CD14-positive monocyte (primary cell): ENCODE measurements around the gene DES. TPM values are rescaled to one million over a fixed set of nuclear protein-coding genes. Genes with fewer than 3 reads are reported as not detected.

ENCODE experiments used
- DNase-seq, 3 donors: peaks; one replicate each; pipeline ENCODE4 v3.0.0-alpha.2; 2011 to 2022
- H2AFZ ChIP-seq: 2 replicates; pipeline ENCODE4 v1.6.0; 2012; ENCODE audit warnings: mild to moderate bottlenecking, low read depth, low read length, inconsistent platforms; ENCODE audit not compliant: insufficient read depth, poor library complexity, severe bottlenecking
- H3K27ac ChIP-seq, 2 donors: 1 replicate in 1 of 2; 2 replicates in 1 of 2; pipeline ENCODE4 v1.5.1; 2012 to 2013; ENCODE audit warnings: low read length in 2 of 2, control low read depth in 1 of 2, inconsistent platforms in 1 of 2, low read depth in 1 of 2, mild to moderate bottlenecking in 1 of 2
- H3K27me3 ChIP-seq, 2 donors: one replicate each; pipeline versions ENCODE4 v1.6.0 to v1.6.1; 2011 to 2013; ENCODE audit warnings: low read length in 2 of 2; ENCODE audit not compliant: control insufficient read depth in 2 of 2, insufficient read depth in 2 of 2
- H3K36me3 ChIP-seq, 2 donors: replicated peaks in 1 of 2; 1 replicate in 1 of 2; 2 replicates in 1 of 2; pipeline versions ENCODE4 v1.5.1 to v1.6.1; 2012 to 2013; ENCODE audit warnings: low read length in 2 of 2, control low read depth in 1 of 2, inconsistent platforms in 1 of 2, mild to moderate bottlenecking in 1 of 2; ENCODE audit not compliant: insufficient read depth in 2 of 2, control insufficient read depth in 1 of 2
- H3K4me1 ChIP-seq, 2 donors: 1 replicate in 1 of 2; 2 replicates in 1 of 2; pipeline versions ENCODE4 v1.5.1 to v1.6.1; 2012 to 2013; ENCODE audit warnings: low read length in 2 of 2, control low read depth in 1 of 2, inconsistent platforms in 1 of 2, mild to moderate bottlenecking in 1 of 2, moderate library complexity in 1 of 2; ENCODE audit not compliant: insufficient read depth in 2 of 2, control insufficient read depth in 1 of 2
- H3K4me2 ChIP-seq: replicated peaks from 2 replicates; pipeline ENCODE3; 2012; ENCODE audit warnings: low read length, moderate library complexity, mild to moderate bottlenecking; ENCODE audit not compliant: poor library complexity, severe bottlenecking; ENCODE audit errors: extremely low read depth
- H3K4me3 ChIP-seq, 3 experiments: fragments of 200-600 bp in 1 of 3; sonication (generic) in 1 of 3; replicated peaks in 1 of 3; 1 replicate in 2 of 3; 2 replicates in 1 of 3; pipeline ENCODE4 v1.5.1; 2011 to 2013; ENCODE audit warnings: low read length in 3 of 3, mild to moderate bottlenecking in 3 of 3, control low read depth in 2 of 3, low read depth in 2 of 3, inconsistent platforms in 1 of 3, moderate library complexity in 1 of 3
- H3K79me2 ChIP-seq: 2 replicates; pipeline ENCODE4 v1.6.0; 2012; ENCODE audit warnings: mild to moderate bottlenecking, control low read depth, inconsistent platforms, low read length, moderate library complexity; ENCODE audit not compliant: insufficient read depth
- H3K9ac ChIP-seq: 2 replicates; pipeline ENCODE4 v1.6.0; 2017; ENCODE audit warnings: low read length, mild to moderate bottlenecking; ENCODE audit not compliant: insufficient read depth, poor library complexity, severe bottlenecking
- H3K9me3 ChIP-seq, 2 donors: replicated peaks in 1 of 2; 1 replicate in 1 of 2; 2 replicates in 1 of 2; pipeline versions ENCODE4 v1.5.1 to v1.6.1; 2012 to 2013; ENCODE audit warnings: low read length in 2 of 2, control low read depth in 1 of 2; ENCODE audit not compliant: control insufficient read depth in 1 of 2, insufficient read depth in 1 of 2
- H4K20me1 ChIP-seq: 2 replicates; pipeline ENCODE4 v1.6.0; 2012; ENCODE audit warnings: mild to moderate bottlenecking, low read length, control low read depth, moderate library complexity; ENCODE audit not compliant: insufficient read depth
- H3K27ac Mint-ChIP-seq, 7 donors: one replicate each; pipeline ENCODE4 v1.8.0; 2020; ENCODE audit warnings: mild to moderate bottlenecking in 7 of 7, mixed read lengths in 7 of 7, moderate library complexity in 6 of 7, inconsistent platforms in 2 of 7
- H3K27me3 Mint-ChIP-seq, 3 donors: one replicate each; pipeline ENCODE4 v1.8.0; 2021 to 2022; ENCODE audit warnings: low read depth in 3 of 3, mild to moderate bottlenecking in 3 of 3, mixed read lengths in 3 of 3, moderate library complexity in 3 of 3, inconsistent platforms in 1 of 3
- H3K36me3 Mint-ChIP-seq, 2 donors: one replicate each; pipeline ENCODE4 v1.8.0; 2020; ENCODE audit warnings: mixed read lengths in 2 of 2, inconsistent platforms in 1 of 2, mild to moderate bottlenecking in 1 of 2
- H3K4me1 Mint-ChIP-seq: one replicate; pipeline ENCODE4 v1.8.0; 2020; ENCODE audit warnings: mild to moderate bottlenecking, mixed read lengths
- H3K4me3 Mint-ChIP-seq, 2 donors: one replicate each; pipeline ENCODE4 v1.8.0; 2020; ENCODE audit warnings: mild to moderate bottlenecking in 2 of 2, mixed read lengths in 2 of 2, moderate library complexity in 1 of 2
- H3K9me3 Mint-ChIP-seq, 7 donors: one replicate each; pipeline ENCODE4 v1.8.0; 2020 to 2022; ENCODE audit warnings: mixed read lengths in 7 of 7, mild to moderate bottlenecking in 6 of 7, moderate library complexity in 6 of 7, inconsistent platforms in 2 of 7
- CTCF ChIP-seq: fragments of 200-600 bp; IDR thresholded peaks from one replicate; pipeline ENCODE4 v1.8.0; 2022; ENCODE audit warnings: antibody characterized with exemption, mild to moderate bottlenecking
- WGBS: methylation state at CpG from one replicate; pipeline ENCODE4 v1.1.5; 2013; ENCODE audit warnings: missing lambda C conversion rate; ENCODE audit not compliant: insufficient coverage; 5-methylcytosine and 5-hydroxymethylcytosine counted together
- intact Hi-C, 2 donors: fragments of 100-400 bp; cut with micrococcal nuclease; formaldehyde crosslinking; loops; one replicate each; pipeline versions ENCODE4 v1.15.0 to v1.15.1; 2023
- polyA plus RNA-seq, 3 donors: library from polyadenylated mRNA; depleted of rRNA in 1 of 3; unstranded in 2 of 3; stranded (reverse) in 1 of 3; fragments of 300-500 nt in 2 of 3; fragments of >200 nt in 1 of 3; fragmentation: Illumina TruSeq in 2 of 3; gene quantifications; 1 replicate in 2 of 3; 2 replicates in 1 of 3; pipeline ENCODE4 v1.2.3, GENCODE V29; 2012 to 2021

DES gene
- polyA plus RNA-seq, 3 donors, result 2.4 to 4.0 (median 2.4) TPM

DNA sequence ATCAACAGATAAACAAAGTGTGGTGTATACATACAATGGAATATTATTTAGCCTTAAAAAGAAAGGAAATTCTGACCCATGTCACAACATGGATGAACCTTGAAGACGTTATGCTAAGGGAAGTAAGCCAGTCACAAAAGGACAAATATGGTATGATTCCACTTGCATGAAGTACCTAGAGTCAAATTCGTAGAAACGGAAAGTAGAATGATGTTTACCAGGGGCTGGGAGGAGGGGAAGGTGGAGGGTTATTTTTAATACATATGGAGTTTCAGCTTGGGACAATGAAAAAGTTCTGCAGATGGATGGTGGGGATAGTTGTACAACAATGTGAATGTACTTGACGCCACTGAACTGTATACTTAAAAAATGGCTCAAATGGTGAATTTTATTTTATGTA, 3.3 kb upstream of the DES start:
- Mint-ChIP-seq H3K4me1 (peaks cover 22% of the 10 kb centered on the region), H3K36me3 (no peaks in the 10 kb centered on the region), H3K9me3 (peaks cover 0 to 26% (median 19%) of the 10 kb centered on the region in 7 donors), H3K27ac (no peak overlapping the region), H3K4me3 (no peak overlapping the region), H3K27me3 (peaks cover 36 to 64% (median 51%) of the 10 kb centered on the region in 3 donors)
- no peak for TF ChIP-seq CTCF
- H3K79me2 ChIP-seq, result no peaks in the 10 kb centered on the region
- no peak overlapping the region for H3K9ac ChIP-seq
- WGBS, result 90% methylated on average over 2 of the region's 4 CpGs
- H3K9me3 ChIP-seq, result peaks cover 6 to 11% of the 10 kb centered on the region in 2 donors
- intact Hi-C loops, result no loop called here
- H4K20me1 ChIP-seq, result no peaks in the 10 kb centered on the region
- H3K36me3 ChIP-seq, result no peaks in the 10 kb centered on the region
- no peak for DNase-seq
- peaks cover 11 to 45% of the 10 kb centered on the region in 2 donors for H3K27me3 ChIP-seq
- no peak overlapping the region for H3K27ac ChIP-seq
- H3K4me3 ChIP-seq, result no peak overlapping the region
- no peak overlapping the region for H2AFZ ChIP-seq
- peaks cover 16 to 30% of the 10 kb centered on the region in 2 donors for H3K4me1 ChIP-seq
- no peak overlapping the region for H3K4me2 ChIP-seq

DNA sequence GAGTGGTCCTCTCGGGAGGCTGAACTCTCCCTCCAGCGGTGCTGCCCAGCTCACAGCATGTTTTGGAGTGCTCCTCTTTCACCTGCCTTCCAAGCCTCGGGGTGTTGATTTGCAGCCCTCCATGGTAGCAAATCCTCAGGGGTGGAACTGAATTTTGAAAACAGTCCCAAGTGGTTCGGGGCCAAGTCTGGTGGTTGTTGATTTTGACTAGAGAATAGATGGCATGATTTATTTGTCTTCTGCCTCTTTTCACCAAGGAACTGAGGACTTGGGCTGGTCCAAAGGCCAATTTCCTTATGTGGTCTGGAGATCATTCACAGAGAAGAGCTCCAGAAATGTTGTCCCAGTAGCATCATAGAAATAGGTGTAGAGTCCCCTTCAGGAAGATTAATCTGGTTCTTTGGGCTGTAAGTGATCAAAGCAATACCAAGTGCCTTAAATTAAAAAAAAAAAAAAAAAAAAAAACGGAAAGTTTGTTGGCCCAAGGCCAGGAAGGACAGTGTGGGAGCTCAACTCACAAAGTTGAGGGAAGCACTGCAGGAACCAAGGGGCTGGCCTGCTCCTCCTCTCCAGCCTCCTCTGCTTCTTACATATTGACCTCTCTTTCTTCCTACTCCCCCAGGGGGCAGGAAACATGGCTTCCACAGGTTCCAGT, 2.5 kb upstream of the DES start:
- H3K4me3 Mint-ChIP-seq, result peak overlapping the region in 1 of 2 donors; percentile 69
- Histone ChIP-seq H3K27ac (no peak overlapping the region), H3K36me3 (no peaks in the 10 kb centered on the region), H3K4me3 (no peak overlapping the region), H3K9me3 (peaks cover 6 to 11% of the 10 kb centered on the region in 2 donors), H3K79me2 (no peaks in the 10 kb centered on the region), H4K20me1 (no peaks in the 10 kb centered on the region), H3K4me2 (no peak overlapping the region), H3K9ac (no peak overlapping the region), H3K4me1 (peaks cover 21 to 36% of the 10 kb centered on the region in 2 donors), H3K27me3 (peaks cover 11 to 48% of the 10 kb centered on the region in 2 donors), H2AFZ (no peak overlapping the region)
- peaks cover 27% of the 10 kb centered on the region for H3K4me1 Mint-ChIP-seq
- peaks cover 0 to 26% (median 19%) of the 10 kb centered on the region in 7 donors for H3K9me3 Mint-ChIP-seq
- TF ChIP-seq CTCF, result no peak
- intact Hi-C loops, result no loop called here
- H3K27ac Mint-ChIP-seq, result peak overlapping the region in 2 of 7 donors; percentile 14 to 73
- 71% methylated on average over 4 of the region's 5 CpGs for WGBS
- no peaks in the 10 kb centered on the region for H3K36me3 Mint-ChIP-seq
- H3K27me3 Mint-ChIP-seq, result peaks cover 44 to 65% (median 56%) of the 10 kb centered on the region in 3 donors
- DNase-seq, result no peak
